ENCODE data around the gene POC1B. TPM values are rescaled to one million over a fixed set of nuclear protein-coding genes. Genes with fewer than 3 reads are reported as not detected.

Gene POC1B
- total and polyA plus RNA-seq, 2 donors (not counting 3 experiments of a cell fraction or from before 2014, with no cell fraction given) = 7.1 to 18.2 TPM

- dilution Hi-C loops (cut with MboI; ENCODE audit: extremely low pct_ligation_motif_present, low sequenced_read_pairs) = no loop called here
Measured at GRCh38 chr12:89432396-89432795, 93.5 kb downstream of the POC1B start.

More at GRCh38 chr12:89432396-89432795, 93.5 kb downstream of the POC1B start:
- Histone ChIP-seq H4K20me1 (replicated peaks; ENCODE audit: control insufficient read depth, extremely low read depth, insufficient read depth, low read length) (no peaks in the 10 kb centered on the region), H3K36me3 (ENCODE audit: control insufficient read depth in 2 of 2, extremely low read depth in 1 of 2, insufficient read depth in 2 of 2, low read length in 2 of 2) (no peaks in the 10 kb centered on the region), H3K4me3 (replicated peaks in 1 of 3; ENCODE audit: insufficient read depth in 1 of 3, low read depth in 1 of 3, low read length in 3 of 3) (no peak overlapping the region), H3K9me1 (replicated peaks; ENCODE audit: control insufficient read depth, extremely low read depth, insufficient read depth, low read length) (no peaks in the 10 kb centered on the region), H3K27me3 (ENCODE audit: control insufficient read depth in 2 of 2, insufficient read depth in 2 of 2, low read length in 2 of 2) (no peaks in the 10 kb centered on the region), H3K79me2 (ENCODE audit: control insufficient read depth, insufficient read depth, low read length) (no peaks in the 10 kb centered on the region), H3K9me3 (replicated peaks; ENCODE audit: control insufficient read depth, insufficient read depth, low read length) (no peaks in the 10 kb centered on the region), H3K9ac (replicated peaks; ENCODE audit: extremely low read depth, insufficient read depth, low read length) (no peak overlapping the region), H3K27ac (ENCODE audit: insufficient read depth, low read depth, low read length) (no peak overlapping the region), H3K4me2 (ENCODE audit: insufficient read depth, low read length) (no peak overlapping the region), H3K4me1 (ENCODE audit: control insufficient read depth, extremely low read depth, insufficient read depth, low read length) (no peaks in the 10 kb centered on the region), H2AFZ (ENCODE audit: low read depth, low read length) (no peak overlapping the region)
- no TSS peak for BruUV-seq (replicated peaks)
- FAIRE-seq (no peak), DNase-seq (ENCODE audit: low read depth, low spot score) (no peak)
- intact Hi-C loops (cut with micrococcal nuclease) = no loop called here
- TF ChIP-seq FOS (IDR thresholded peaks at IDR 0.05; ENCODE audit: borderline replicate concordance, insufficient read depth, low read length) = no peak
- no peak for TF ChIP-seq MAX (IDR thresholded peaks at IDR 0.05; ENCODE audit: insufficient read depth, insufficient read length)
- TF ChIP-seq POLR2AphosphoS5 (IDR thresholded peaks at IDR 0.05; ENCODE audit: insufficient read depth, low read depth, low read length) = no peak
- no peak for TF ChIP-seq MYC (IDR thresholded peaks at IDR 0.05; ENCODE audit: low read depth, low read length)
- TF ChIP-seq JUN (IDR thresholded peaks at IDR 0.05; ENCODE audit: borderline replicate concordance, insufficient read depth, insufficient read length, low read depth) = no peak
- TF ChIP-seq, protein P1, sequence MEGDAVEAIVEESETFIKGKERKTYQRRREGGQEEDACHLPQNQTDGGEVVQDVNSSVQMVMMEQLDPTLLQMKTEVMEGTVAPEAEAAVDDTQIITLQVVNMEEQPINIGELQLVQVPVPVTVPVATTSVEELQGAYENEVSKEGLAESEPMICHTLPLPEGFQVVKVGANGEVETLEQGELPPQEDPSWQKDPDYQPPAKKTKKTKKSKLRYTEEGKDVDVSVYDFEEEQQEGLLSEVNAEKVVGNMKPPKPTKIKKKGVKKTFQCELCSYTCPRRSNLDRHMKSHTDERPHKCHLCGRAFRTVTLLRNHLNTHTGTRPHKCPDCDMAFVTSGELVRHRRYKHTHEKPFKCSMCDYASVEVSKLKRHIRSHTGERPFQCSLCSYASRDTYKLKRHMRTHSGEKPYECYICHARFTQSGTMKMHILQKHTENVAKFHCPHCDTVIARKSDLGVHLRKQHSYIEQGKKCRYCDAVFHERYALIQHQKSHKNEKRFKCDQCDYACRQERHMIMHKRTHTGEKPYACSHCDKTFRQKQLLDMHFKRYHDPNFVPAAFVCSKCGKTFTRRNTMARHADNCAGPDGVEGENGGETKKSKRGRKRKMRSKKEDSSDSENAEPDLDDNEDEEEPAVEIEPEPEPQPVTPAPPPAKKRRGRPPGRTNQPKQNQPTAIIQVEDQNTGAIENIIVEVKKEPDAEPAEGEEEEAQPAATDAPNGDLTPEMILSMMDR (IDR thresholded peaks at IDR 0.05; ENCODE audit: extremely low read depth in 1 of 2, insufficient read depth in 1 of 2, low read depth in 1 of 2, low read length in 2 of 2) = no peak
- TF ChIP-seq EZH2 (IDR thresholded peaks at IDR 0.05; ENCODE audit: borderline replicate concordance, low read depth, low read length, severe bottlenecking) = no peak
- TF ChIP-seq POLR2A (IDR thresholded peaks at IDR 0.05; ENCODE audit: low read depth, low read length) = no peak
- TF ChIP-seq GATA2 (IDR thresholded peaks at IDR 0.05; ENCODE audit: insufficient read depth, insufficient read length, low read depth, low read length) = no peak
- POLR2A ChIA-PET = no interaction called here
- CTCF ChIA-PET = interaction anchor here (1.4 kb wide), 1 partner anchor 27 kb away, joined by 3 read pairs; no protein-coding TSS in a partner anchor

Measured in endothelial cell of umbilical vein (primary cell).